GM18511 (cell line): ENCODE data around the gene KIF17.

ENCODE experiments used
- ATAC-seq: cut with Tn5 transposase; IDR thresholded peaks from one replicate; pipeline ENCODE4 v1.9.1; 2021; ENCODE audit warnings: mild to moderate bottlenecking, moderate library complexity; ENCODE audit not compliant: unreplicated experiment

KIF17 gene

DNA sequence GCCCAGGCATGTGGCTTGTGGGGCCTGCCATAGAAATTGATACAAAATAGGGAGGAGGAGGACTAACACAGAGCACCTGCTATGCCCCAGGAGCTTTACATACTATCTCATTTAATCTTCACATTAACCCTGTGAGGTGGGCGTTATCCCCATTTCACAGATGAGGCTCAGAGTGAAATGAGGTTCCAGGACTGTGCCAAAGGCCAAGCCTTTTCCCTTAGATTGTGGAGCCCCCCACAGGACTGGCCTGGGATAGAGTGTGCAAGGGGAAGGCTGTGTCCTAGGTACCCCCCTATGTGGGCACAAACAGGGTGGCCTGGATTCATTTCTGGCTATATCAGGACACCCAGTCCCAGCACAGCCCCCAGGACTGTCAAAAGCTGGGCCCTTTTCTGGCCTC lies 54.4 kb downstream of the KIF17 start:
- ATAC-seq = no peak

DNA sequence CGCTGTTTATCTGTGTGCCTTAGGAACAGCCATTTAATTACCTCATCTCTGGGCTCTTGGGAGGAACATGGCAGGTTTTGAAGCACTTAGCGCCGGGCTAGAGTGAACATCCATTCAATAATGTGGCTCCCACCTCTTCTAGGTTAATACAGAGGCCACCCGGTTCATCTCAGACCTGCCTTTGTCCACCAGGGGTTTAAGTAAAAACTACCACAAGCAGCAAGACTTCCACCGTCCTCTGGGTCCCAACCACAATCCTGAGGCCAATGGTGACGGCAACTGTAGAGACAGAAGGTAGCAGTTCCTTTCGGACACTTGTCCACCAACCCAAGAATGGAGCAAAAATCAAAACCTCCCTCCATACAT lies 55.7 kb downstream of the KIF17 start:
- no peak for ATAC-seq

DNA sequence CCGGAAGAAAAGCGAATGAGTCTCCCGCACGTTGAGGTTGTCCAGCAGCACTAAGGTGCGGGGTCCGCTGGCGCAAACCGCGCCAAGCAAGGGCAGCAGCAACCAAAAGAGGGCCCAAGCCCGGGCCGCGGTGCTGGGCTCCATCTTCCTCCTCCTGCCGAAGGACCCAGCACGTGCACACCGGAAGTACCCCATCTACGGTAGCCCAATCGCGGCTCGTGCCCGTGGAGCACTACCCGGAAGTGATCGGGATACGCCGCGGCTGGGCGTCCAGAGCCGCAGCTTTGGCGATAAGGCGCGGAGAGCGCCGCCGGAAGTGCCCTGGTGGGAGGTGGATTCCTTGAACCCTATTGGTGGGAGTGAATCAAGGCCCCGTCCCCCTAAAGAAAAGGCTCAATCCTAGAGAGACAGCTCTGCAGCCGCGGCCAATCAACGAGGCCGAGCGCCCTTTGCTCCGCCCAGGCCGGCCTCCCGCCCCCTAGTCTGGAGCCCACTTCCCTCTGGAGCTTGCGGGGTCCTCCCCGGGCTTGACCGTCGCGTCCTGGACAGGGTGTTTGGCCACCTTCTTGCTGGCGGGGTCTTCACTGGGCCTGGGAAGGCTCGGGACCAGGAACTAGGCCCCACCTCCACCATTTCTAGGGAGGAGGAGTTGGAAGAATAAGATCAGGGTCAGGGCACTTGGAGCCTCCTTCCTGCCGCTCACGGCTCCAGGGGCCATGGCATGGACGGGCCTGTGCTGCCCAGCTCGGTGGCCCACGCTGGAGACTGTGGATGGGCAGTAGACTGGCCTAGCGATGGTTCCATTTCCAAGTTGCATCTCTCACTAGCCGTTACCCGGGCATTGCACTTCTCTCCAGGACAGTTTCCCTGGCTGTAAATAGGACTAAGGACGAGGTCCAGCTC lies 56.3 kb downstream of the KIF17 start, which contains the start of gene DDOST:
Gene DDOST, minus strand, starts transcription at position 163 of the 903 bp plus-strand sequence. Its CDS starts 19 bp downstream, at position 144.
- peak; percentile 96 for ATAC-seq

DNA sequence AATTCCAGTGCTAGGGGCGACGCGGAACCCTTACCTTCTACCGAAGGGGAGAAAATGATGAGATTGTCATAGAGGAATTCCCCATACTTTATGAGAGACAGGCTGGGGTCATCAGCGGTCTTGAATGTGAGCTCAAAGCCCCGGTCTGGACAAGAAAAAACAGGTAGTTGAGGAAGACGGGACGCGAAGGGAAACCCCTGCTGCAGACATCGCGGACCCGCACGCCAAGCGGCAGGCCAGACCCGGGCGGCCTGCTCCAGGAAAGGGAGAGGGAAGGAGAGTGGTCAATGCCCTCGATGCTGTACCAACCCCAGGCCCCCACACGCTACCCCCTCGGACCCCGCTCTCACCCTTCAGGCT lies 57.0 kb downstream of the KIF17 start:
- ATAC-seq = peak; percentile 7

DNA sequence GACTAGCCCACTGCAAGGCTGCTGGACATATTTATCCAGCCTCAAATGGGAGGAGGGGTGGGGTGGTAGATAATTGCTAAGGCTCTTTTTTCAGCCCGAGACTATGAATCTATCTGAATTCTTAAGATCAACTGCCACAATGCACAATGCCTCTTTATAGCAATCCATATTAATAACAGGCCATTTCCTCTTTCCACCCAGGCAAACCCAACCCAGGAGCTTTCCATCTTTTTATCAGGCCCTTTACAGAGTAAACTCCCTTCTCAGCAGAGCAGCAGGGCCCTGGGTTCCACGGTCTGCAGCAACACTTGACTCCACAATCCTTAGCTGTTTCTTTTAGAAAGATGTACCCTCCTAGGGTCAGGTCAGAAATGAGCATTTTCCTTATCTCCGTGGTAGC lies 57.4 kb downstream of the KIF17 start:
- no peak for ATAC-seq

DNA sequence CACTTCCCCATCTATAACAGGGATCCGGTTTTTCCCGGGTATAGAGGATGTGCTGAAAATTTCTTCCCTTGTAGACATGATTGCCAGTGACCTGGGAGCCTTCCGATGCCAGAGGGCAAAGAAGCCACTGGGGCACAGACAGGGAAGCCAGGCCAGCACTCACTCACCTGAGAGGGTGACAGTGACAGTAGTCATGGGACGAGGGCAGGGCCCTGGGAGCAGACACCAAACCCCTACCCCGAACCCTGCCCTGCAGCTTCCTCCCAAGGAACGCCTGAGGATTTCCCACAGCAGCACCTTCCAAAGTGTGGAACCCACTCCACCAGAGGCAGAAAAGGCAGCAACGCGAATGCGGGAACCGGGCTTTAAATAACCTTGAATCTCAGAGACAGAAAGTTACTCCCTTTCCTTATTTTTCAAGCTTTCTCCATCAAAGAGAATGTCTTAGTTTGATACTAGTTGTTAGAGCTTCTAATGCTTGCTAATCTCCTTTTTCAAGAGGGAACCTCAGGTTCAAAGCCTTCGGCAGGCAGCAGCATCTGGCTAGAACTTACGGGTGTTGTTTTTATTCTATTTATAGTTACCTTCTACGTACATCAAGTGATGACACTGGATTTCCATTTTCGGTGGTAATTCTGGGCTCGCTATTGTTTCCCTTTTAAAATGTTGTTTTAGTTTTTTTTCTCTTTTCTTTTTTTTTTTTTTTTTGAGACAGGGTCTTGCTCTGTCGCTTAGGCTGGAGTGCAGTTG lies 59.5 kb downstream of the KIF17 start:
- ATAC-seq = no peak

DNA sequence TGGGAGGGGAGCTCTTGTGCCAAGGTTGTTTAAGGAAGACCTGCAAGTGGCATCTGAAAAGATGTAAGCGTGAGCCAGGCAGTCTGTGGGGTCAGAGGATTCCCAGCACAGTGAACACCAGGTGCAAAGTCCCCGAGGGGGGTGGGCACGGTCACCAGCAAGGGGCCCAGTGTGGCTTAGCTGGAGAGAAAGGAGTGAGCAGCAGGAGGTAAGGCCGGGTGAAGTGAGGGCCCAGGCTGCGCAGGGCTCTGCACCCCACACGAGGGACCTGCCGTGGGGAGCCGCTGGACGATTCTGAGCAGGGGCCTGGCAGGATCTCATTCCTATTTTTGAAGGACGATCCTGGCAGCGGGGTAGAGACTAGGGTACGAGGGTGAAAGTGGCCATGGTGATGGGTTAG lies 60.8 kb downstream of the KIF17 start:
- ATAC-seq = no peak

DNA sequence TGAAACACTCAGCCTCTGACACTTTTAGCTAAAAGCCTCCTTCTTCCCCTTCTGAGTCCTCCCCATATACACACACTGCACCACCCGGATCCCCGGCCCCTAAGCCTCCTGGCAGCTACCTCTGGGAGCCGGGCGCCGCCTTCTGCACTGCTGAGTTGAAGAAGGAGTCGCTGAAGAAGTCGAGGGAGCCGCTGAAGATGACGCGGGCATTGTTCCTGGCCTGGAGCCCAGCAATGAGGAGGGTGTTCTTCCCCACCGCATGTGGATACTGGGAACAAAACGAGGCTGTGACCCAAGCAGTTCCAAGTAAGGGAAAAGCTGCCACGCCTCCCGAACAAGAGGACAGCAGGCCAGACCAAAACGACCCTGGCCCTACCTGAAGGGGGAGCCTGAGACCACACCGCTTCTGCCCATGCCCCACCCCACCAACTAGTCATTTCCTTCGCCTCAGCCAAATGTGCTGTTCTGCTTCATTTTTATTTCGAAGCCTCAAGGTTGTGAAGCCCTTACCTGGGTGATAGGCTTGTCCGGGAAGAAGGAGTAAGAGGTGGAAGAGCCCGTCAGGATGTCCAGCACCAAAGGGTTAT lies 63.6 kb downstream of the KIF17 start:
- ATAC-seq = no peak

DNA sequence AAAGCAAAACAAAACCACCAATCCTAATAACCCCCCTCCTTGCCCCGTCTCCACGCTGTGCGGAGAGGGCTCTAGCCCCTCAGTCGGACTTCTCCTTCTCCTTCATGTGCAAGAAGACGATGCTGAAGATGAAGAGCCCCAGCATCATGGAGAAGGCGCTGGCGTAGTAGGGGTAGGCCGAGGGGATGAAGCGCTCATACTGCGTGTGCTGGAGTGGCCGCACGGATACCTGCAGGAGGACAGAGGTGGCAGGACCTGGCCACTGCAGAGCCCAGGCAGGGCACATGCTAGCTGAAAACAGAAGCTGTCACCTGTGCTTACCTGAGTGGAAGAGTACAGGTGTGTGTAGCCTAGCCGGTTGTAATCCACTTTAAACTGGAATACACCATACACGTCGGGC lies 65.5 kb downstream of the KIF17 start:
- no peak for ATAC-seq

DNA sequence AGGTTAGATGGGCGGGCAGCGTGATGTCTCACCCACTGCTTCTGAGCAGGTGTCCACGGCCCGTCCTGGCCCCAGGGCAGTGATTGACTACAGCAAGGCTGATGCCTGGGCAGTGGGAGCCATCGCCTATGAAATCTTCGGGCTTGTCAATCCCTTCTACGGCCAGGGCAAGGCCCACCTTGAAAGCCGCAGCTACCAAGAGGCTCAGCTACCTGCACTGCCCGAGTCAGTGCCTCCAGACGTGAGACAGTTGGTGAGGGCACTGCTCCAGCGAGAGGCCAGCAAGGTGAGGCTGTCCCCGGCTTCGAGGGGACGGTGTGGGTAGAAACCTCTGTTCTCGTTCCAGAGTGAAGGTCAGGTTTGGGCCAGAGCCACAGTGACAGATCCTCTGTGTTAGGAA lies 68.9 kb downstream of the KIF17 start:
- ATAC-seq = no peak

DNA sequence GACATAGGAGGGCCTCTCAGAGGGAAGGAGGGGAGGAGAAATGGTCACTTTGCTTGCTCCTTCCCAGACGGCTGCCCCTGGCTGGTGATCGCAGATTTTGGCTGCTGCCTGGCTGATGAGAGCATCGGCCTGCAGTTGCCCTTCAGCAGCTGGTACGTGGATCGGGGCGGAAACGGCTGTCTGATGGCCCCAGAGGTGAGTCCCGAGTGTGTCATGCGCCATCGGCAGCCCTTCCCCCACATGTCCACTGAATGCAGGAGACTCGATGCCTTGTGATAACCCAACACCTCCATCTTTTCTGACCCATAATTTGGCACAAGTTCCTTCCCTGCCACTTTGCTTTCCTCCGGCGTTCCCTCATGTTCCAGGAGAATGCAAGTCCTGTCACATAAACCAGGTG lies 69.4 kb downstream of the KIF17 start:
- no peak for ATAC-seq

DNA sequence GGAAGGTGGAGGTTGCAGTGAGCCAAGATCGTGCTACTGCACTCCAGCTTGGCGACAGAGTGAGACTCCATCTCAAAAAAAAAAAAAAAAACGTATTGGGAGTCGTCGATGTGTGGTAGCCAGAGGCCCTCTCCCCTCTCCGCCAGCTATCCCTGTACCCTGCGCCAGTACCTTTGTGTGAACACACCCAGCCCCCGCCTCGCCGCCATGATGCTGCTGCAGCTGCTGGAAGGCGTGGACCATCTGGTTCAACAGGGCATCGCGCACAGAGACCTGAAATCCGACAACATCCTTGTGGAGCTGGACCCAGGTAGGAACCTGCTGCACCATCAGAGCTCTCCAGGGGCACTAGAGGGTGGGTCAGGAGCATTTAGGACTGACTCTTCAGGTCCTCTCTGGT lies 72.4 kb downstream of the KIF17 start:
- ATAC-seq = no peak

DNA sequence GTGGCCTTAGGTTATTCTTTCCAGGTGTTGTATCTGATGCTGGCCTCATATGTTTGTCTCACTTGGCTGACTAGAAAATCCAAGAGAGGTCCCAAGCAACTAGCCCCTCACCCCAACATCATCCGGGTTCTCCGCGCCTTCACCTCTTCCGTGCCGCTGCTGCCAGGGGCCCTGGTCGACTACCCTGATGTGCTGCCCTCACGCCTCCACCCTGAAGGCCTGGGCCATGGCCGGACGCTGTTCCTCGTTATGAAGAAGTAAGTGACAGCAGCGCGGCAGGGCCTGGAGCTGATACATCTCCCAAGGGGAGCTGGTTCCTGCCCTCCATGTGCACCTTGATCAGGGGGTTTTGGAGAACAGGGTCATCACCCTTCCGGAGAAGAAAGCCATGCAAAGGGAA lies 73.4 kb downstream of the KIF17 start:
- ATAC-seq = no peak

DNA sequence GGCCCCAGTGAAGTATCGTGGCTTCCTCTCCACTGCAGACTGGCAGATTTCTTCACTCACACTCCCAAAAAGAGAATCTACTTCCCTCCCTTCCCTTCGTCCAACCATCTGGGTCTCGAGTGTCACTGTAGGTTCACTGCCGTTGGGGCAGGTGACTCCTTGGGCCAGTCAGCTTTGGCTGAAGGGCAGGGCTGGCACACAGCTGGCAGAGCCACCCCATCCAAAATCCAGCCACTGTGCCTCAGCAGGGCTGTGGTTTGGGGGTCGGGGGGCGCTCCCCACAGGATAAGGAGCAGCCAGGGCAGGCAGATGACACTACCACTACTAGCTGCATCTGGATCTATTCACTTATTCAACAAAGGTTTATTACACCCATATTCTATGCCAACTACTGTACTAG lies 74.7 kb downstream of the KIF17 start:
- no peak for ATAC-seq

DNA sequence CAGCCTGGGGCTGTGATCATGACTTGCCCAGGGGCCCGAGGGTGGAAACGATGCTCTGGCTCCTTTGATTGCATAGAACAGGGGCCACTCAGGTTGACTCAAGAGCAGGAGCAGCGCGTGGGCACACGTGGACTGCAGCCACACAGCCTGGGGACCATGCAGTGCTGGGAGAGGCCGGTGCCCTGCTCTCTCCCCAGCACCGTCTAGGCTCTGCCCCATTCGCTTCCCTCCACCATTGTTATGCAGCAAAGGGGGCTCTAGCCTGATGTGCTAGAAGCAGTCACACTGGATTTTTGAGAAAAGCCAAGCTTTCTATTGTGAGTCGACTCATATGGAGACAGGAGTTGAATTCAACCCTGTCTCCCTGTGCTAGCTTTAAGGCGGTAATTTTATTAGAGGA lies 75.8 kb downstream of the KIF17 start:
- ATAC-seq = no peak

DNA sequence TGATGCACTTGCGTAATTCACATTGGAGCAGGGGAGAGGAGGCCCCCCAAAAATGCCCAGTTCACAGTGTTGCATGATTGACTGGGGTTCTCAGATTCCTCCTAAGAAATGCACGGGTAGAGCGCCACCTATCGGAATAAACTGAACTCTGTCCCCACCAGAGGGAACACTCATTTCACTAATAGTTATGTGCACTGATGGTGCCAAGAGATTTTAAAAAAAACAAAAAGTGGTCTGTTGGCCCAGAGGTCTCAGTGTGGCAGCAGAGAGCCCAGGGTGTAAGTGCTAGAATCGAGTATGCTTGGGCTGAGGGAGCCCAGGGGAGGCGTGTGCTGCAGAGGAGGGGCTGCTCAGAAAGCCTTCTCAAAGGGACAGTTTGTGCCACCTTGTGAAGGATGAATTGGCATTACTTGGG lies 77.6 kb downstream of the KIF17 start:
- ATAC-seq = no peak

DNA sequence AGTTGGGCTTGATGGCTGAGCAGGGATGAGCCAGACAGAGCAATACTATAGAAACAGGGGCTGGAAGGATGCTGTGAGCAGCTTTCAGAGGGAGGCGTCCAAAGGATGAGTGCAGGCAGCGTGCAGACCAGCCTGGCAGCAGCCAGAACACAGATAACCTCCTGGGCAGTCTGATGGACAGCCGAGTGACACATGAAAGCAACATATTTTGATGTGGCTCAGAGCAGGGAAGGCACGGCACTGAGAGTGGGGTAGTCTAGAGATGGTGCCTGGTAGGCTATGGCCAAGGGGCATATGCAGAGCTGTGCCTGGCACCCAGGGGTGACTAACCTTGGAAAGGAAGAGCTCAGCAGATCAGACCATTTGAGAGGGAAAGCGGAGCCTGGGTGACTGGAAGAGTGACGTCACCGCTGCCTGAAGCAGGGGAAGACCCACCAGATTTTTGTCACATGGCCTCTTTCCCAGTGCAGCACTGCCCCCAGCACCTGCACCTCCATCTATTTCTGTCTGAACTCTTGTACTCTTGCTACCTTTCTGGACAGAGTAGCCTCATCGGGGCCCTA lies 80.9 kb downstream of the KIF17 start:
- no peak for ATAC-seq

DNA sequence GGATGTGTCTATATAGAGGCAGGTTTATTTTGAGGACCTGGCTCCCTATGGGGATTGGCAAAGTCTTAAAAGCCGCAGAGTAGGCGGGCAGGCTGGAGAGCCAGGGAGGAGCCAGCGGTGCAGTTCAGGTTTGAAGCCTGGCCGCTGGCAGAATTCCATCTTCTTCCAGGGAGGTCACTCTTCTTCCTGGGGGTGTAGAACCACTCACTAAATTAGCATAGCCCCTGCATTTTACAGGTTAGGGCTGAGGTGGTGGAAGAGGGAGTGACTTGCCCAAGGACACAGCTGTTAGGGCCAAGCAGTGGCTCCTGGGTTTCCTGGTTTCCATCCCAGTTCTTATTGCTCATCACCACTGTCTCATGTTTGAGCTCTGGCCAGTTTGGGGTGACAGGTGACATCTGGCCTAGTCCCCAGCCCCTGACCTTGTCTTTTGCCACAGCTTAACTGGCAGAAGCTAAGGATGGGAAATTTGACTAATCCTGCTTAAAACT lies 83.2 kb downstream of the KIF17 start:
- no peak for ATAC-seq

DNA sequence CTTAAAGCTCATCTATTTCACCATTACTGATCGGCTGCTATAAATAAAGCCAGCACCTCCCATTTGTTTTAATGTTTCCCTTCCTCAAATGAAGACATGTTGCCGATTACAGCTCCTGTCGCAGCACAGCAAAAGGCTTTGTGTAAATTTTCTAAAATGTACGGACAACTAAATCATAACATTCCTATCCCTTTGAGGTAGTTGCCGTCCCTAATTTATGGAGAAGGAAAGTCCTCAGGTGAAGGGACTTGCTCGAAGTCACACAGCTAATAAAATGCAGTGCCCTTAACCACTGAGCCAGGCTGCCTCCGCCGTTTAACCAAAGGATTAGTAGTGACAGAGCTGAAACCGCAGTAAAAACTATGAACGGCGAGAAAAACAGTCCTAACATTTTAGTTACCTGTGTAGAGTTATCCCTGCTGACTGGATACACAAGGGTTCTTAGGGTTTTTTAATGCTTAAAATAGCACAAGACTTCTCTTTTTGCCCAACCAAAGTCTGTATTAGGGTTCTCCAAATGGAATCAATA lies 83.7 kb downstream of the KIF17 start:
- no peak for ATAC-seq

DNA sequence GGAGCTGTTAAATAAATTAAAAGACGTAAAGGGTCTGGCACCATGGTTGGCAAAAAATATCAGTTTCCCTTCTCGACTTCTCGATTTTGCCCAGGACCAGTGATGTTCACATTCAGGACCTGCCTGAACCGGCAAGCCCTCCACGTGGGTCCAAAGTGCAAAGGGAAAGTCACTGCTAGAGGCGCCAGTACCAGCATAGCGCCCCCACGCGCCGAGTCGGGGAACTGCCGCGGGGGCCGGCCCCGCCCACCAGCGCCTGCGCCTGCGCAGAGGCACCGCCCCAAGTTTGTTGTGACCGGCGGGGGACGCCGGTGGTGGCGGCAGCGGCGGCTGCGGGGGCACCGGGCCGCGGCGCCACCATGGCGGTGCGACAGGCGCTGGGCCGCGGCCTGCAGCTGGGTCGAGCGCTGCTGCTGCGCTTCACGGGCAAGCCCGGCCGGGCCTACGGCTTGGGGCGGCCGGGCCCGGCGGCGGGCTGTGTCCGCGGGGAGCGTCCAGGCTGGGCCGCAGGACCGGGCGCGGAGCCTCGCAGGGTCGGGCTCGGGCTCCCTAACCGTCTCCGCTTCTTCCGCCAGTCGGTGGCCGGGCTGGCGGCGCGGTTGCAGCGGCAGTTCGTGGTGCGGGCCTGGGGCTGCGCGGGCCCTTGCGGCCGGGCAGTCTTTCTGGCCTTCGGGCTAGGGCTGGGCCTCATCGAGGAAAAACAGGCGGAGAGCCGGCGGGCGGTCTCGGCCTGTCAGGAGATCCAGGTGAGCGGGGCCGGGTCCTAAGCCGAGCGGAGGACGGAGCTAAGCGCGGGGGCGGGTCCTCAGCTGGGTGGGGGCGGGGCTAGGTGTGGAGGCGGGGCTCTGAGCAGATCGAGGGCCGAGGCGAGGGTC lies 84.4 kb downstream of the KIF17 start, which contains the start of gene PINK1:
Gene PINK1, plus strand, starts transcription at position 269 of the 875 bp plus-strand sequence. Its CDS starts 91 bp downstream, at position 360.
- ATAC-seq = peak; percentile 72
